ENCODE measurements around the gene MIAT.
"Not testable (repeated sequence)": the region's sequence is repeated elsewhere in the genome, so short reads cannot be mapped to it uniquely, and the experiment has no call there.

MIAT gene

GRCh38 chr22:26656891-26657851 is at the start of gene MIAT:
Gene MIAT (plus strand): TSS chr22:26657588.
- peak; percentile 37 to 53 for DNase-seq (ENCODE audit: low read depth in 2 of 2)

- no peak for DNase-seq (ENCODE audit: low read depth in 2 of 2)
Observed at GRCh38 chr22:26608129-26608528, 49.3 kb upstream of the MIAT start.

GRCh38 chr22:26609287-26609686 is 48.1 kb upstream of the MIAT start:
- no peak for DNase-seq (ENCODE audit: low read depth in 2 of 2)

DNA sequence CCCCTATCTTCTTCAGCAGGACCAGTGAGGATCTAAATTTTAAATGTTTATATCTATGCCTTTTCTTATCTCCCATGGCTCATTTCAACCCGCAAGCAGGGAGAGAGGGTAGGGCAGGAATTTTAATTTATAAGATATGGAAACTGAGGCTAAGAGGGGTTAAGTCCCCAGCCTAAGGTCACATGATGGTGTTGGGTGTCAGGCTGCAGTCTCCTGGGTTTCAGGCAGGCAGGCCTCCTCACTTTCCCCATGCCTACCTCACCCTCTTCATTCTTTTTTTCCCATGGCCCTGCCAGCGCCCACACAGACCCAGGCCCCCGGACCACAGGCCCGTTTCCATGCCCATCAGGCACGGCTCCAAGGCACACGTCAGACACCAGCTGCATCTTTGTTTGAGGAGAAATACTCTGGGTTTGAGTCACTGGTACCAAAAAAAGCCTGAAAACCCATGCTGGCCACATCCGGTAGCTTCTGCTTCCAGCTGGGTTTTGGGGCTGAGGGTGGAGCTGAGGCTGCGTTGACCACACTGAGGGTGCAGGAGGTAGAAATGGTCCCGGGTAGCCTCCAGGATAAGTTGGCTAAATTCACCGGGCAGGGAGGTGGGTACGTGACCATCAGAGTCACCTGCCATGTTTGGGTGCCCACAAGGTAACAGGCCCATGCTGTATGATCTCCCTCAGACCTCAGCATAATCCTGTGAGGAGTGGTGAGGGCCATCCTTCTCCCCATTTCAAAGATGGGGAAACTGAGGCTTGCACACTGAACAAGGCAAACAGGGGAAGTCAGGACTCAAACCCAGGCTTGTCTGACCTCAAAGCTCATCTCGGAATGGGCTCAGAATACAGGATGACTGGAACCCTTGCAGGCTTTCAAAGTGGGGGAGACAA is 47.1 kb upstream of the MIAT start:
- no peak for DNase-seq (ENCODE audit: low read depth in 2 of 2)

DNA sequence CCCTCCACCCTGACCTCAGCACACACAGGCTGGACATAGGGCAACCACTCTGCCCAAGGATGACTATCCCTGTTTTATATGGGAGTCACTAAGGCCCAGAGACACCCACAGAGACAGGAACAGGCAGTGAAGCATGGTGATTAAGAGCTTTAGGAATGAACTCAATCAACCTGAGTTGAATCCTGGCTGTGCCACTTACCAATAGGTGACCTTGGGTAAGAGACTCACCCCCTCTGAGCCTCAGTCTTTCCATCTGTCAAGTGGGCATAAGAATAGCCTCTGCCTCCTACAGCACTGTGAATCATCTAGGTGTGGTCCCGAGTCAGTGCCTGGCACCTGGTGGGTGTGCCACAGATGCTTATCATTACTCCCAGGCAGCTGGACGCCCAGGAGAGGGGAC is 46.4 kb upstream of the MIAT start:
- no peak for DNase-seq (ENCODE audit: low read depth in 2 of 2)

DNA sequence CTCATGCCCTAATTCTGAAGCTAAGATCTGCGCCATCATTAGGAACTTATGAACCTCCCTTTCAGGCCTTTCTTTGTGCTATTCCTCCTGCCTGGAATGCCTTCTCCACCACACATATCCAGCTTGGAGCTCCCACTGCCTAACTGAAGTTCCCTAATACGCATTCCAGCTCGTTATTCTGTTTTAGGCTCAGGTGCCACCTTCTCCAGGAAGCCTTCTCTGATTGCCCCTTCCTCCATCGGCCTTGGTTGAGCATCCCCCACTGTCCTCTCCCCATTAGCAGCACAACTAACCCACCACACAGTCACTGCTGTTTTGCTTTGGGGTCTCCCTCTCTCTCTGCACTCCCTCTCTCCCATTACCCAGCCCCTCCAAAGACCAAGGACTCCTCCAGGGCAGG is 44.7 kb upstream of the MIAT start:
- no peak for DNase-seq (ENCODE audit: low read depth in 2 of 2)

DNA sequence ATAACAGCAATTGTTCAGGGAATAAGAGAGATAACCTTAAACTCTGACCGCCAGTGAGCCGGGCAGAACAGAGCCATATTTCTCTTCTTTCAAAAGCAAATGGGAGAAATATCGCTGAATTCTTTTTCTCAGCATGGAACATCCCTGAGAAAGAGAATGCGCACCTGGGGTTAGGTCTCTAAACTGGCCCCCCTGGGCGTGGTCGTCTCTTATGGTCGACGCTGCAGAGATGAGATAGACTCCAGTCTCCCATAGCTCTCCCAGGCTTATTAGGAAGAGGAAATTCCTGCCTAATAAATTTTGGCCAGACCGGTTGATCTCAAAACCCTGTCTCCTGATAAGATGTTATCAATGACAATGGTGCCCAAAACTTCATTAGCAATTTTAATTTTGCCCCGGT is 43.6 kb upstream of the MIAT start:
- DNase-seq (ENCODE audit: low read depth in 2 of 2): not testable (repeated sequence)

- DNase-seq (ENCODE audit: low read depth in 2 of 2): no peak
Observed at GRCh38 chr22:26614322-26614721, 43.1 kb upstream of the MIAT start.

GRCh38 chr22:26615149-26615548 is 42.2 kb upstream of the MIAT start:
- DNase-seq (ENCODE audit: low read depth in 2 of 2): no peak

- DNase-seq (ENCODE audit: low read depth in 2 of 2): no peak
Observed at GRCh38 chr22:26615830-26616435, 41.5 kb upstream of the MIAT start.

DNA sequence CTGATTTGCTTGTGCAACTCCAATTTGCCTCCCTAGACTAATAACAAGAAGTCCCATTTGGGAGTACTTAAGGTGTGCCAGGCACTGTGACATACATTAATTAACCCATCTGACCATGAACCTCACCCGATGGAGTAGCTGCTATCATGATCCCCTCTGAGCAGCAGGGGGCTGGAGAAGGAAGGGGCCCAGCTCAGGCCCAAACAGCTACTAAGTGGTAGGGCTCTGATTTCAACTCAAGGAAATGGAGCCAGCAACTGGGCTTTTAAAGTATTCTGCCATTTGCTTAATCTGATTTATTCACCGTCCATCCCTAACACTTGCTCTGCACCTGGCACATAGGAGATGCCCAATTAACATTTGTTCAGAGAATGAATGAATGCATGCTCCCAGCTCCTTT is 40.7 kb upstream of the MIAT start:
- no peak for DNase-seq (ENCODE audit: low read depth in 2 of 2)

- no peak for DNase-seq (ENCODE audit: low read depth in 2 of 2)
Observed at GRCh38 chr22:26617271-26618199, 39.9 kb upstream of the MIAT start, which contains the start of gene CRYBB1. Gene CRYBB1 (minus strand): TSS chr22:26618027. CDS start chr22:26616319, 1,708 bp downstream.

DNA sequence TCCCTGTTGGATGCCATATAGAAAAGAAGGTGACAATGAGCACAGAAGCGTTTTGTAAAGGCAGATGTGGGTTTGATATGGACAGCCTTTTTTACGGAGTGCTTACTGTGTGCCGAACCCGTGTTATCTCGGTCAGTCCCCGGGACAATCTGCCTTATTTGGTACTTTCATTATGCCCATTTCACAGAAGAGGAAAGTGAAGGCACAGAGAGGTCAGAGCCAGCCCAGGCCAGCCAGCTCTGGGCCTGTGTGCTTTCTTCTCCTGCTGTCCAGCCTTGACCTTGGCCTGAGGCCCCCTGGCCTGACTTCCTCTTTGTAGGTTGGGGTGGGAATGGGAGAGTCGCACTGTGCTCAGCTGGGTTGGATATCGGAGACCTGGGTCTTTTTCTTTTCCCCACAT is 38.9 kb upstream of the MIAT start:
- no peak for DNase-seq (ENCODE audit: low read depth in 2 of 2)

- no peak for DNase-seq (ENCODE audit: low read depth in 2 of 2)
Observed at GRCh38 chr22:26619510-26619909, 37.9 kb upstream of the MIAT start.

- DNase-seq (ENCODE audit: low read depth in 2 of 2): no peak
Observed at GRCh38 chr22:26620197-26620596, 37.2 kb upstream of the MIAT start.

GRCh38 chr22:26621663-26622062 is 35.7 kb upstream of the MIAT start, which contains the start of gene CRYBA4:
Gene CRYBA4 (plus strand): TSS chr22:26621963. CDS start chr22:26622597, 634 bp downstream.
- no peak for DNase-seq (ENCODE audit: low read depth in 2 of 2)

DNA sequence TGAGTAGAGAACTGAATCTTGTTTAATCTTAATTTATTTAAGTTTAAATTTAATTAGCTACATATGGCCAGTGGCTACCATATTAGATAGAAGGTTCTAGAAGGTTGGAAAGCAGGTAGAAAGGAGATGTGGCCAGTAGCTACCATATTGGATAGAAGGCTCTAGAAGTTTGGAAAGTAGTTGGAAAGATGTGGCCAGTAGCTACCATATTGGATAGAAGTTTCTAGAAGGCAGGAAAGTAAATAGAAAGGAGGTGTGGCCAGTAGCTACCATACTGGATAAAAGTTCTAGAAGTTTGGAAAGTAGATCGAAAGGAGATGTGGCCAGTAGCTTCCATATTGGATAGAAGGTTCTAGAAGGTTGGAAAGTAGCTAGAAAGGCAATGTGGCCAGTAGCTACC is 33.4 kb upstream of the MIAT start:
- DNase-seq (ENCODE audit: low read depth in 2 of 2): no peak

DNA sequence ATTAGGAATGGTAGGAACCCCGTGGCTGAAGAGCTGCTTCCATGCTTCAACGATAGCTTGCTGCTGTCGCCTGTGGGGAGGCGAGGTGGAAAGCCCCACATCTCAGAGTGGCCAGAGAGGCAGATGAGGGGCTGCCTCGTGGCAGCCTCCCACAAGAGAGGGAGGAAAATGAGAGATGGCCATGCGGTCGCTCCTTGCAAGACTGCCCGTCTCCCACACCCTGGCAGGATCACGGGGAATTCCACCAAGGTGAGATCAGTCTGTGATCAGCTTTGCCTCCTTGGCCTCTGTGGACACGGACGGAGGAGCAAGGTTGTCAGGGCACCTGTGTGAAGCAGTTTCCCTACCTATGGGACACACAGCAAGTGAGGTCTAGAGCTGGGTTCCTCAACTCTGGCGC is 32.6 kb upstream of the MIAT start:
- no peak for DNase-seq (ENCODE audit: low read depth in 2 of 2)

- no peak for DNase-seq (ENCODE audit: low read depth in 2 of 2)
Observed at GRCh38 chr22:26629988-26630761, 27.2 kb upstream of the MIAT start.

DNA sequence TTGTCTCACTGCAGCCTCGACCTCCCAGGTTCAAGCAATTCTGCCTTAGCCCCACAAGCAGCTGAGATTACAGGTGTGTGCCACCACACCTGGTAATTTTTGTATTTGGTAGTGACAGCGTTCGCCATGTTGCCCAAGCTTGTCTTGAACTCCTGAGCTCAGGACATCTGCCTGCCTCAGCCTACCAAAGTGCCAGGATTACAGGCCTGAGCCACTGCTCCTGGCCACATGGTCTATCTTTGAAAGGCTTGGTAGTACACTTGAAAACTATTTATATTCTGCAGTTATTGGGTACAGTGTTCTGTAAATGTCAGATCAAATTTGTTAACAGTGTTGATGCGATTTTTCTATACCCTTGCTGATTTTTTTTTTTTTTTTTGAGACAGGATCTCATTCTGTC is 26.1 kb upstream of the MIAT start:
- no peak for DNase-seq (ENCODE audit: low read depth in 2 of 2)

Data from stimulated activated CD4-positive, alpha-beta T cell treated with anti-CD3 and anti-CD28 coated beads, Interleukin-1b, Interleukin-23, amount 100 ng/mL, for 4 hours (primary cell).